Measurements from ENCODE around the gene GYG2. TPM values are rescaled to one million over a fixed set of nuclear protein-coding genes. Genes with fewer than 3 reads are reported as not detected.
"Not testable (repeated sequence)": the region's sequence is repeated elsewhere in the genome, so short reads cannot be mapped to it uniquely, and the experiment has no call there.

GYG2 gene
- polyA plus RNA-seq, 1 of the 3 experiments (the other 2 are of a cell fraction): 1.8 TPM

DNA sequence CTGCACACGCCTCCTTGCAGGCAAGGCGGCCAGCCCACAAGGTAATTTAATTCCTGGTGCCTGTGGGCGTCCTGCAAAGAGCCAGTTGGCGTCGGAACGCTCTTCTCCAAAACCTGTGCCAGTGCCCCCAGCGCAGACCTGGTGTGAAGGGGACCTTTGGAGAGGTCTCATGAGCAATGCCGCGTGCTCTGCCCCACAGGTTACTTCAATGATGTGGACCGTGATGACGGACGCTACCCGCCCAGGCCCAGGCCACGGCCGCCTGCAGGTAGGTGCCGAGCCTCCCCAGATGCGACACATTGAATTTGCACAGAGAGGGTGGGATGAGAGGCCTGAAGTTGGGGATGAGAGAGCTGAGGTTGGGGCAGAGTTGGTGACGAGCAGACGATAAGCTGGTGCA, 34.4 kb upstream of the GYG2 start (continued):
- TF ChIP-seq, protein P1, sequence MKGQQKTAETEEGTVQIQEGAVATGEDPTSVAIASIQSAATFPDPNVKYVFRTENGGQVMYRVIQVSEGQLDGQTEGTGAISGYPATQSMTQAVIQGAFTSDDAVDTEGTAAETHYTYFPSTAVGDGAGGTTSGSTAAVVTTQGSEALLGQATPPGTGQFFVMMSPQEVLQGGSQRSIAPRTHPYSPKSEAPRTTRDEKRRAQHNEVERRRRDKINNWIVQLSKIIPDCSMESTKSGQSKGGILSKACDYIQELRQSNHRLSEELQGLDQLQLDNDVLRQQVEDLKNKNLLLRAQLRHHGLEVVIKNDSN (IDR thresholded peaks at IDR 0.05; ENCODE audit: borderline replicate concordance, low read depth): no peak
- TF ChIP-seq, protein P2, sequence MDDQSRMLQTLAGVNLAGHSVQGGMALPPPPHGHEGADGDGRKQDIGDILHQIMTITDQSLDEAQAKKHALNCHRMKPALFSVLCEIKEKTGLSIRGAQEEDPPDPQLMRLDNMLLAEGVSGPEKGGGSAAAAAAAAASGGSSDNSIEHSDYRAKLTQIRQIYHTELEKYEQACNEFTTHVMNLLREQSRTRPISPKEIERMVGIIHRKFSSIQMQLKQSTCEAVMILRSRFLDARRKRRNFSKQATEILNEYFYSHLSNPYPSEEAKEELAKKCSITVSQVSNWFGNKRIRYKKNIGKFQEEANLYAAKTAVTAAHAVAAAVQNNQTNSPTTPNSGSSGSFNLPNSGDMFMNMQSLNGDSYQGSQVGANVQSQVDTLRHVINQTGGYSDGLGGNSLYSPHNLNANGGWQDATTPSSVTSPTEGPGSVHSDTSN (IDR thresholded peaks at IDR 0.05): no peak
- TF ChIP-seq SIN3A (IDR thresholded peaks at IDR 0.05; ENCODE audit: borderline replicate concordance, low read depth, low read length) (no peak), RXRA (IDR thresholded peaks at IDR 0.05; ENCODE audit: borderline replicate concordance, low read depth) (no peak)
- TF ChIP-seq, protein P3, sequence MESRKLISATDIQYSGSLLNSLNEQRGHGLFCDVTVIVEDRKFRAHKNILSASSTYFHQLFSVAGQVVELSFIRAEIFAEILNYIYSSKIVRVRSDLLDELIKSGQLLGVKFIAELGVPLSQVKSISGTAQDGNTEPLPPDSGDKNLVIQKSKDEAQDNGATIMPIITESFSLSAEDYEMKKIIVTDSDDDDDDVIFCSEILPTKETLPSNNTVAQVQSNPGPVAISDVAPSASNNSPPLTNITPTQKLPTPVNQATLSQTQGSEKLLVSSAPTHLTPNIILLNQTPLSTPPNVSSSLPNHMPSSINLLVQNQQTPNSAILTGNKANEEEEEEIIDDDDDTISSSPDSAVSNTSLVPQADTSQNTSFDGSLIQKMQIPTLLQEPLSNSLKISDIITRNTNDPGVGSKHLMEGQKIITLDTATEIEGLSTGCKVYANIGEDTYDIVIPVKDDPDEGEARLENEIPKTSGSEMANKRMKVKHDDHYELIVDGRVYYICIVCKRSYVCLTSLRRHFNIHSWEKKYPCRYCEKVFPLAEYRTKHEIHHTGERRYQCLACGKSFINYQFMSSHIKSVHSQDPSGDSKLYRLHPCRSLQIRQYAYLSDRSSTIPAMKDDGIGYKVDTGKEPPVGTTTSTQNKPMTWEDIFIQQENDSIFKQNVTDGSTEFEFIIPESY (IDR thresholded peaks at IDR 0.05; ENCODE audit: borderline replicate concordance, low read depth): no peak

DNA sequence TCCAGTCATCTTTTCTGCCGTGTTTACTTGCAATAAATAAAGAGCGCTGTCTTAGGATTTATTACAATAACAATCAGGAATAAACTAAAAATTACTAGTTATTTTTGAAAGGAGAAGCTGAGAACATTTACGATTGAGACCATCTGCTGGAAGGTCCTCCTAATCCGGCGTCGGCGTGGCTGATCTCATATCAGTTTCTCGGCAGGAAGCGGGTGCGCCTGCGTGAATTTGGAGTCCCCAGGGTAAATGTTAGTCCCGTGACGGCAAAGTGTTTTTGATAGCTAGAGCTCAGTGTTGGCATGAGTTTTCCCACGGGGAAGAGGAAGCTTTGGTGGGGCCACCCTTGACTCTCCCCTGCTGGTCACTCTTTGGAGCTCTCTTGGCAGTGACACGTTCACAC, 31.9 kb upstream of the GYG2 start:
- H3K27ac ChIP-seq (ENCODE audit: low read depth in 2 of 2, low read length in 1 of 2); H3K4me1 ChIP-seq (ENCODE audit: control insufficient read depth in 1 of 2, insufficient read depth in 2 of 2, low read depth in 1 of 2, low read length in 1 of 2); H3K79me2 ChIP-seq (ENCODE audit: insufficient read depth); H2AFZ ChIP-seq (ENCODE audit: low read depth); H3F3A ChIP-seq (replicated peaks; ENCODE audit: insufficient read depth); CTCF ChIA-PET; H3K4me2 ChIP-seq; H3K9me3 ChIP-seq; DNase-seq; H3K4me3 ChIP-seq (ENCODE audit: low read depth in 2 of 2, low read length in 1 of 2); H4K20me1 ChIP-seq (ENCODE audit: insufficient read depth); POLR2A ChIA-PET; H3K27me3 ChIP-seq (ENCODE audit: insufficient read depth); H3K36me3 ChIP-seq (replicated peaks in 1 of 2; ENCODE audit: control insufficient read depth in 1 of 2, insufficient read depth in 2 of 2, low read length in 1 of 2); H3K9me2 ChIP-seq; H3K9ac ChIP-seq: not testable (repeated sequence)
- WGBS (ENCODE audit: low lambda C conversion rate): 27% methylated on average over 12 of the region's 15 CpGs

DNA sequence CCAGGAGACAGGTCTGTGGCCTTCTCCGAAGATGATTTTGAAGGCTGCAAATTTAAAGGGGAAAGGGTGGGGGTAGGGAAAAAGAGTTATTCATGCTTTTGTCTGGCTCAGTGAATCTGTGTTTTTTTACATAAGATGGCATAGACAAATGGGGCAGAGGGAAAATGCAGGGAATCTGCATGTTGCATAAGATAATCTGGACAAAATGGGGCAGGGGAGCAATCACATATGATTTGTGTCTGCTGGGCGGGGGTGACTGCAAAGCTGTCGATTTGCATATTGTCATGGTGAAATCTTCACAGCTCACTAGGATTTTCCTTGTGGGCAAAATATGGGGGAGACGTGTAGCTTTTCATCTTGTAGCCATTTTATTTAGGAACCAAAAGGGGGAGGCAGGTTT, 29.4 kb upstream of the GYG2 start:
- Histone ChIP-seq H3K9me2 (no peaks in the 10 kb centered on the region), H3K4me3 (ENCODE audit: low read depth in 2 of 2, low read length in 1 of 2) (no peak overlapping the region), H3K9ac (no peak overlapping the region), H3K27ac (ENCODE audit: low read depth in 2 of 2, low read length in 1 of 2) (no peak overlapping the region), H3K36me3 (replicated peaks in 1 of 2; ENCODE audit: control insufficient read depth in 1 of 2, insufficient read depth in 2 of 2, low read length in 1 of 2) (no peaks in the 10 kb centered on the region), H3K4me2 (no peak overlapping the region), H4K20me1 (ENCODE audit: insufficient read depth) (no peaks in the 10 kb centered on the region), H3K79me2 (ENCODE audit: insufficient read depth) (no peaks in the 10 kb centered on the region), H3K9me3 (no peaks in the 10 kb centered on the region), H3K27me3 (ENCODE audit: insufficient read depth) (no peaks in the 10 kb centered on the region; the same call in 1 of the 2 replicates), H3K4me1 (ENCODE audit: control insufficient read depth in 1 of 2, insufficient read depth in 2 of 2, low read depth in 1 of 2, low read length in 1 of 2) (peaks cover 0 to 3% of the 10 kb centered on the region in 2 experiments; a peak in 1 of 4 replicates), H3F3A (replicated peaks; ENCODE audit: insufficient read depth) (peaks cover 16% of the 10 kb centered on the region), H2AFZ (ENCODE audit: low read depth) (no peak overlapping the region)
- no peak for DNase-seq
- ChIA-PET CTCF (no interaction called here), POLR2A (no interaction called here)
- WGBS (ENCODE audit: low lambda C conversion rate): 52% methylated on average over 4 of the region's 4 CpGs
- TF ChIP-seq SIN3A (IDR thresholded peaks at IDR 0.05; ENCODE audit: borderline replicate concordance, low read depth, low read length) (no peak), NRF1 (IDR thresholded peaks at IDR 0.05; ENCODE audit: low read depth, low read length) (no peak), RCOR1 (IDR thresholded peaks at IDR 0.05; ENCODE audit: low read length) (no peak), RFX5 (IDR thresholded peaks at IDR 0.05; ENCODE audit: low read length) (no peak), YY1 (IDR thresholded peaks at IDR 0.05; ENCODE audit: low read depth) (no peak), EZH2phosphoT487 (IDR thresholded peaks at IDR 0.05; ENCODE audit: borderline replicate concordance, low read depth) (no peak), MEF2A (IDR thresholded peaks at IDR 0.05; ENCODE audit: borderline replicate concordance, low read depth) (no peak), NFIC (IDR thresholded peaks at IDR 0.05; ENCODE audit: borderline replicate concordance) (no peak), CHD2 (IDR thresholded peaks at IDR 0.05; ENCODE audit: low read length, partially characterized antibody) (no peak), JUND (IDR thresholded peaks at IDR 0.05) (no peak)
- TF ChIP-seq, protein P1 (IDR thresholded peaks at IDR 0.05; ENCODE audit: borderline replicate concordance, low read depth): no peak
- TF ChIP-seq, protein P4, sequence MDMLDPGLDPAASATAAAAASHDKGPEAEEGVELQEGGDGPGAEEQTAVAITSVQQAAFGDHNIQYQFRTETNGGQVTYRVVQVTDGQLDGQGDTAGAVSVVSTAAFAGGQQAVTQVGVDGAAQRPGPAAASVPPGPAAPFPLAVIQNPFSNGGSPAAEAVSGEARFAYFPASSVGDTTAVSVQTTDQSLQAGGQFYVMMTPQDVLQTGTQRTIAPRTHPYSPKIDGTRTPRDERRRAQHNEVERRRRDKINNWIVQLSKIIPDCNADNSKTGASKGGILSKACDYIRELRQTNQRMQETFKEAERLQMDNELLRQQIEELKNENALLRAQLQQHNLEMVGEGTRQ (IDR thresholded peaks at IDR 0.05; ENCODE audit: borderline replicate concordance, low read depth, low read length): no peak
- TF ChIP-seq, protein P5, sequence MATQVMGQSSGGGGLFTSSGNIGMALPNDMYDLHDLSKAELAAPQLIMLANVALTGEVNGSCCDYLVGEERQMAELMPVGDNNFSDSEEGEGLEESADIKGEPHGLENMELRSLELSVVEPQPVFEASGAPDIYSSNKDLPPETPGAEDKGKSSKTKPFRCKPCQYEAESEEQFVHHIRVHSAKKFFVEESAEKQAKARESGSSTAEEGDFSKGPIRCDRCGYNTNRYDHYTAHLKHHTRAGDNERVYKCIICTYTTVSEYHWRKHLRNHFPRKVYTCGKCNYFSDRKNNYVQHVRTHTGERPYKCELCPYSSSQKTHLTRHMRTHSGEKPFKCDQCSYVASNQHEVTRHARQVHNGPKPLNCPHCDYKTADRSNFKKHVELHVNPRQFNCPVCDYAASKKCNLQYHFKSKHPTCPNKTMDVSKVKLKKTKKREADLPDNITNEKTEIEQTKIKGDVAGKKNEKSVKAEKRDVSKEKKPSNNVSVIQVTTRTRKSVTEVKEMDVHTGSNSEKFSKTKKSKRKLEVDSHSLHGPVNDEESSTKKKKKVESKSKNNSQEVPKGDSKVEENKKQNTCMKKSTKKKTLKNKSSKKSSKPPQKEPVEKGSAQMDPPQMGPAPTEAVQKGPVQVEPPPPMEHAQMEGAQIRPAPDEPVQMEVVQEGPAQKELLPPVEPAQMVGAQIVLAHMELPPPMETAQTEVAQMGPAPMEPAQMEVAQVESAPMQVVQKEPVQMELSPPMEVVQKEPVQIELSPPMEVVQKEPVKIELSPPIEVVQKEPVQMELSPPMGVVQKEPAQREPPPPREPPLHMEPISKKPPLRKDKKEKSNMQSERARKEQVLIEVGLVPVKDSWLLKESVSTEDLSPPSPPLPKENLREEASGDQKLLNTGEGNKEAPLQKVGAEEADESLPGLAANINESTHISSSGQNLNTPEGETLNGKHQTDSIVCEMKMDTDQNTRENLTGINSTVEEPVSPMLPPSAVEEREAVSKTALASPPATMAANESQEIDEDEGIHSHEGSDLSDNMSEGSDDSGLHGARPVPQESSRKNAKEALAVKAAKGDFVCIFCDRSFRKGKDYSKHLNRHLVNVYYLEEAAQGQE (IDR thresholded peaks at IDR 0.05; ENCODE audit: low read depth, low read length): no peak

All from SK-N-SH (cell line).